Skeletal muscle cell (primary cell): ENCODE measurements around the gene RASSF3.
A peak's percentile ranks its signal among the peaks of the same experiment; 100 is the strongest.
"Not testable (repeated sequence)": the region's sequence is repeated elsewhere in the genome, so short reads cannot be mapped to it uniquely, and the experiment has no call there.

Experiments used
- DNase-seq: peaks from one replicate; pipeline ENCODE4 v3.0.0-alpha.2; 2010; ENCODE audit warnings: low read depth
- H3K4me3 ChIP-seq: 2 replicates; pipeline ENCODE4 v1.5.1; 2011; ENCODE audit warnings: low read depth, mild to moderate bottlenecking, control low read depth, low read length, moderate library complexity

The RASSF3 gene

GRCh38 chr12:64626588-64626987 is 16.3 kb downstream of the RASSF3 start:
- H3K4me3 ChIP-seq, DNase-seq: not testable (repeated sequence)

GRCh38 chr12:64627771-64628170 is 17.5 kb downstream of the RASSF3 start:
- no peak overlapping the region for H3K4me3 ChIP-seq
- peak; percentile 48 for DNase-seq

- DNase-seq, result no peak
- no peak overlapping the region for H3K4me3 ChIP-seq
Observed at GRCh38 chr12:64631197-64631596, 20.9 kb downstream of the RASSF3 start.

- DNase-seq, result no peak
- no peak overlapping the region for H3K4me3 ChIP-seq
Observed at GRCh38 chr12:64633011-64633939, 23.0 kb downstream of the RASSF3 start.

- DNase-seq, result no peak
- H3K4me3 ChIP-seq, result no peak overlapping the region
Observed at GRCh38 chr12:64633940-64634337, 23.6 kb downstream of the RASSF3 start.

- no peak overlapping the region for H3K4me3 ChIP-seq
- no peak for DNase-seq
Observed at GRCh38 chr12:64634508-64635092, 24.3 kb downstream of the RASSF3 start.

GRCh38 chr12:64635356-64635998 is 25.2 kb downstream of the RASSF3 start:
- DNase-seq, result no peak
- H3K4me3 ChIP-seq, result no peak overlapping the region

- H3K4me3 ChIP-seq, result no peak overlapping the region
- DNase-seq, result no peak
Observed at GRCh38 chr12:64636856-64637255, 26.6 kb downstream of the RASSF3 start.

- no peak for DNase-seq
- H3K4me3 ChIP-seq, result no peak overlapping the region
Observed at GRCh38 chr12:64639466-64639865, 29.2 kb downstream of the RASSF3 start.

GRCh38 chr12:64646318-64646717 is 36.0 kb downstream of the RASSF3 start:
- DNase-seq, result no peak
- no peak overlapping the region for H3K4me3 ChIP-seq

- no peak overlapping the region for H3K4me3 ChIP-seq
- DNase-seq, result no peak
Observed at GRCh38 chr12:64649487-64649886, 39.2 kb downstream of the RASSF3 start.

GRCh38 chr12:64650762-64651161 is 40.5 kb downstream of the RASSF3 start:
- H3K4me3 ChIP-seq, result no peak overlapping the region
- no peak for DNase-seq

GRCh38 chr12:64652346-64652745 is 42.1 kb downstream of the RASSF3 start:
- DNase-seq, result no peak
- no peak overlapping the region for H3K4me3 ChIP-seq

- no peak for DNase-seq
- no peak overlapping the region for H3K4me3 ChIP-seq
Observed at GRCh38 chr12:64653123-64653522, 42.8 kb downstream of the RASSF3 start.

- H3K4me3 ChIP-seq, DNase-seq: not testable (repeated sequence)
Observed at GRCh38 chr12:64653907-64654306, 43.6 kb downstream of the RASSF3 start.

GRCh38 chr12:64655141-64655540 is 44.8 kb downstream of the RASSF3 start:
- no peak overlapping the region for H3K4me3 ChIP-seq

GRCh38 chr12:64656429-64656828 is 46.1 kb downstream of the RASSF3 start:
- no peak overlapping the region for H3K4me3 ChIP-seq
- DNase-seq, result no peak

More at GRCh38 chr12:64655141-64655540, 44.8 kb downstream of the RASSF3 start:
- no peak for DNase-seq

- no peak for DNase-seq
Observed at GRCh38 chr12:64658892-64659481, 48.7 kb downstream of the RASSF3 start.

GRCh38 chr12:64660237-64661018 is 50.1 kb downstream of the RASSF3 start:
- no peak overlapping the region for H3K4me3 ChIP-seq
- DNase-seq, result no peak

More at GRCh38 chr12:64658892-64659481, 48.7 kb downstream of the RASSF3 start:
- no peak overlapping the region for H3K4me3 ChIP-seq
